Brain microvascular endothelial cell (primary cell): Measurements from ENCODE around the gene TEKTIP1.
"Not testable (repeated sequence)": the region's sequence is repeated elsewhere in the genome, so short reads cannot be mapped to it uniquely, and the experiment has no call there.

Experiments
- DNase-seq: peaks from one replicate; pipeline ENCODE4 v3.0.0-alpha.2; 2020
- H3K27ac ChIP-seq: fragments of 250-450 bp; sonication (Bioruptor Pico); 2 replicates; pipeline ENCODE4 v1.5.1; 2020; ENCODE audit warnings: mild to moderate bottlenecking, moderate library complexity
- H3K27me3 ChIP-seq: fragments of 250-450 bp; sonication (Bioruptor Pico); replicated peaks from 2 replicates; pipeline ENCODE4 v1.5.1; 2020; ENCODE audit warnings: mild to moderate bottlenecking
- H3K36me3 ChIP-seq: fragments of 250-450 bp; sonication (Bioruptor Pico); replicated peaks from 2 replicates; pipeline ENCODE4 v1.5.1; 2020; ENCODE audit warnings: mild to moderate bottlenecking
- H3K4me3 ChIP-seq: 2 replicates; pipeline ENCODE4 v1.5.1; 2011; ENCODE audit warnings: low read depth, mild to moderate bottlenecking, control low read depth, low read length, moderate library complexity
- CTCF ChIP-seq: IDR thresholded peaks from 2 replicates; pipeline ENCODE4 v1.5.1; 2011; ENCODE audit warnings: low read depth, mild to moderate bottlenecking, moderate library complexity, low read length, control low read depth, inconsistent platforms; ENCODE audit errors: missing control alignments
- in situ Hi-C: cut with HindIII; loops from 2 replicates; pipeline ENCODE4 v1.10.0; 2017; ENCODE audit warnings: low sequenced_read_pairs, low pct_ligation_motif_present

Gene TEKTIP1

GRCh38 chr19:3580156-3580934, 41.4 kb downstream of the TEKTIP1 start:
- Histone ChIP-seq H3K4me3 (no peak overlapping the region), H3K36me3 (peaks cover 9% of the 10 kb centered on the region), H3K27me3 (no peaks in the 10 kb centered on the region), H3K27ac (peak overlapping the region; percentile 73)
- no peak for TF ChIP-seq CTCF
- in situ Hi-C loops: no loop called here
- peak; percentile 94 for DNase-seq

- H3K36me3 ChIP-seq, in situ Hi-C loops: not testable (repeated sequence)
Measured at GRCh38 chr19:3581792-3582191, 42.8 kb downstream of the TEKTIP1 start.

GRCh38 chr19:3584036-3584802, 45.2 kb downstream of the TEKTIP1 start:
- H3K36me3 ChIP-seq, H3K4me3 ChIP-seq, in situ Hi-C loops, H3K27me3 ChIP-seq, H3K27ac ChIP-seq, DNase-seq: not testable (repeated sequence)

More at GRCh38 chr19:3581792-3582191, 42.8 kb downstream of the TEKTIP1 start:
- H3K4me3 ChIP-seq, H3K27me3 ChIP-seq, DNase-seq, H3K27ac ChIP-seq: not testable (repeated sequence)

GRCh38 chr19:3585301-3586126, 46.5 kb downstream of the TEKTIP1 start, which contains the start of gene GIPC3:
Gene GIPC3, plus strand, starts transcription at chr19:3585478. Its CDS starts 120 bp downstream, at chr19:3585598.
- TF ChIP-seq CTCF: no peak
- Histone ChIP-seq H3K27me3 (no peaks in the 10 kb centered on the region), H3K27ac (no peak within 1 kb of the TSS), H3K4me3 (peak within 1 kb of the TSS; percentile 45), H3K36me3 (no peaks in the 10 kb centered on the region)
- DNase-seq: no peak
- in situ Hi-C loops: no loop called here

GRCh38 chr19:3586127-3586626, 47.2 kb downstream of the TEKTIP1 start:
- DNase-seq: no peak
- Histone ChIP-seq H3K27me3 (no peaks in the 10 kb centered on the region), H3K27ac (no peak overlapping the region), H3K36me3 (no peaks in the 10 kb centered on the region), H3K4me3 (peak overlapping the region; percentile 45)
- in situ Hi-C loops: no loop called here
- peak; percentile 79 for TF ChIP-seq CTCF

- H3K27ac ChIP-seq: no peak overlapping the region
- H3K4me3 ChIP-seq: no peak overlapping the region
- H3K36me3 ChIP-seq: no peaks in the 10 kb centered on the region
- in situ Hi-C loops: no loop called here
- no peaks in the 10 kb centered on the region for H3K27me3 ChIP-seq
- DNase-seq: no peak
- TF ChIP-seq CTCF: no peak
Measured at GRCh38 chr19:3586707-3587346, 47.9 kb downstream of the TEKTIP1 start.
